Fibroblast of skin of back (primary cell): ENCODE measurements around the gene FOXN4.
A peak's percentile ranks its signal among the peaks of the same experiment; 100 is the strongest.

Experiments
- DNase-seq: peaks from one replicate; pipeline ENCODE4 v3.0.0-alpha.2; 2013

Gene FOXN4

DNA sequence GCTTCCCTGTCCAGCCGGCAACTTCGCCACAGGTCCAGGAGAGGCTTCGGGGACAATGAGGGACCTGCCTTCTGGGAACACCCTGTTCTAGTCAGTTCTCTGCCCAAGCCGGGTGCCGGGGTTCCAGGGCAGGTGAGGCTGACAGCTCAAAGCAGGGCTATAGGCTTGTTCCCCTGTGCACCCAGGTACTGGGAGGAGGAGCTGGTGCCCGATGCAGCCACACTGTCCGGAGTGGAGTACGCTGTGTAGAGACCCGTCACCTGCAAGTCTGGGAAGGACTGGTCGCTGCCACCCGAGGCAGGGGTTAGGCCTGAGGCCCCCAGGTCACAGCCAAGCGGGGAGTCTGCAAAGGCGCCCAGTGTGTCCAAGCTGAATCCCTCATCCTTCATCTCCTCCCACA is 29.6 kb downstream of the FOXN4 start:
- DNase-seq = no peak

DNA sequence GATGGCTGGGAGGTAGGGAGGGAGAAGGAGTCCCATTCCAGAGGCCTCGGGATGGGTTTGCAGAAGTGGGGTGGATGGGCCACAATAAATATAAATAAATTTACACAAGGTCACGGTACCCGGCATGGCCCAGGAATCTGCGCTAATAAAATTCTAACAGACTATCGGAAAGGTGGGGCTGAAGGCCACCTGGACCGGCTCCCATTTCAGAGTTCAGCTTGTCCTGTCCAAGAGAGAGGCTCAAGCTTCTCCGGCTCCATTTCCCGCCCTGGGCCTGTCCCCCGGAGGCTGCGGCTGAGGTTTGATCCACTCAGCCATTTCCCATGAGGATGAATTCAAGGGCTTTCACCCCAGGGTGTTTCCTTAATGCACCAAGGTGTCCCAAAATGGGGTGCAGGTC is 30.2 kb downstream of the FOXN4 start:
- DNase-seq = no peak

DNA sequence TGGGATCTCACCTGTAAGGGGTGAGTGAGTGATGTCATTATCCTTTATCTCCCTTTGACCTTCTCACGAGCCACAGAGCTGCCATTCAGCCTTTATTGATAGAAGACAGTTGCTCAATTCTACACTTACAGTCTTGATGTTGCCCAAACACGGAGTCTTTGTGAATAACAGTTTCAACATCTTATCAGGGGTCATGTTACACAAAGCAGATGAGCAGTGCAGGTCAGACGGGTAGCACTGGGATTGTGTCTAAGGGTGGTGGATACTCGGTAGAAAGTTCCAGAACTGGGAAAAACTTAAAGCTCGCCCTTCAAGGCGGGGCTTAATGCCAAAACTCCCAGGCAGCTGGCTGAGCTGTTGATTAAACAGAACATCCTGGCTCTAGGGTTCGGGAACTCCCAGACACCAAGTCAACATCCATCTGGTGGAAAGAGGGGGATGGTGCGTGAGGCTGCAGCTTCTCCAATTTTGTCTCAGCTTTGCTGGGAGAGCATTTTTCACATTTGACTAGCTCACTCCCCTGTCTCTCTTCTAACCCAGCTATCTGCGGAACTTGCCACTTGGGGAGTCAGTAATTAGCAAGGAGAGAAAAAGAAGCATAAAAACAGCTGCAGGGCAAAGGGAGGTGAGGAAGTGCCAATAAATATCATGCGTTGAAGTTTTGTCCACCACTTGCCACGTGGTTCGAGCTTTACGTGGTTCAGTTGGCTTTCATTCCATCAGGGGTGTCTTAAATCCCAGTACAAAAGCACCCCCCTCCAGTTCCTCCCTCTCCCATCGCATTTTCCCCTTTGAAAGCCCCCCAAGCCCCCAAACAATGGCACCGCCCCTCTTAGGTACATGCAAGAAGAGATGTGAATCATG is 31.0 kb downstream of the FOXN4 start:
- no peak for DNase-seq

DNA sequence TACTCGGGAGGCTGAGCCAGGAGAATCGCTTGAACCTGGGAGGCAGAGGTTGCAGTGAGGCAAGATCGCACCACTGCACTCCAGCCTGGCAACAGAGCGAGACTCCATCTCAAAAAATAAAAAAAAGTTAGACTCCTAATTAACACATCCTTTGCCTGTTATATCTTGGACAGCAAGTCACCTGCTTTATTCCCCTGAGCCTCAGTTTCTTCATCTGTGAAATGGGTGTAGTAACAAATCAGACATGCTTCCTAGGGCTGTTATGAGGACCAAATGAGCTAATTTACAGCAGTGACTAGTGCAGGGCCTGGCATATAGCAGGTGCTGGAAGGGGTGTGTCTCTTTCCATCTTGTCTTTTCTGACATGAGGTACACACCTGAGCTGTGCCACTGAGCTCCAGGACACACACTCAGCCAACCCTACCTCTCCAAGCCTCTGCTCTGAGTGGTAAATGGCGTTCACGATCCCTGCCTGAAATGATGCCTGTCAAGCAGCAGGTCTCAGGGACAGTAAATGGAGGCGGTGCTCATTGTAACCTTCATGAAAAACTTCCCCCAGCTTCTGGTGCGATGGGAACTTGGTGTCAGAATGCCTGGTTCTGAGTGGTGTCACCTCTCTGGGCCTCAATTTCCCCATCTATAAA is 31.7 kb downstream of the FOXN4 start:
- no peak for DNase-seq

DNA sequence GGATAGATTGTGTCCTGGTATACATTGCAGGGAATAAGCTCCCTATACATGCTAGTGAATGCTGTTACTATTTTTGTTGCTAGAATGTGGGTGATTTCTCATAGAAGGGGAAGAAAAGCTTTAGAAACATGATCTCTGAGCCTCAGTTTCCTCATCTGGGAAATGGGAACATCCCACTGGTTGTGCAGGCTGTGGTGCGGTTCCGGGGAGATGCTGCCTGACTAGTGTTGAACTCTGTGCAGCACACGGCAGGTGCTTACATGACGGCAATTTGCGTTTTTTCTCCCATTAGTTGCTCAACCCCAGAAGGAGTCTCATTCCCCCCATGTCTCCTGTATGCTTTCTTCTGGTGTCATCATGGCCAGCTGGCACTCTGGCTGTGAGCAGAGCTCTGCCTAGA is 32.9 kb downstream of the FOXN4 start:
- no peak for DNase-seq

DNA sequence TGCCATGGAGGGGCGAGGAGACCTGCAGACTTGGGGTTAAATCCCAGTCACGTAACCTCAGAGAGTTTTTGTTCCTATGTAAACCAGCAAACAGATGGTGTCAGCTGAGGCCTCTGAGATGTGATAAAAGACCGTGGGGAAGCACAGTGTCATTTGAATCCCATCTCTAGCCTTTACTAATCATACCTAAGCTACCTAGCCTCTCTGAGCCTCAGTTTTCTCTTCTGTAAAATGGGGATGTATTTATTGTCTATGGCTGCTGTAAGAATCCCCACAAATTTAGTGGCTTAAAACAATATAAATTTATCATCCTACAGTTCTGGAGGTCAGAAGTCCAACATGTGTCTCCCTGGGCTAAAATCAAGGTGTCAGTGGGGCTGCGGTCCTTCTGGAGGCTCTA is 33.9 kb downstream of the FOXN4 start:
- DNase-seq = no peak

DNA sequence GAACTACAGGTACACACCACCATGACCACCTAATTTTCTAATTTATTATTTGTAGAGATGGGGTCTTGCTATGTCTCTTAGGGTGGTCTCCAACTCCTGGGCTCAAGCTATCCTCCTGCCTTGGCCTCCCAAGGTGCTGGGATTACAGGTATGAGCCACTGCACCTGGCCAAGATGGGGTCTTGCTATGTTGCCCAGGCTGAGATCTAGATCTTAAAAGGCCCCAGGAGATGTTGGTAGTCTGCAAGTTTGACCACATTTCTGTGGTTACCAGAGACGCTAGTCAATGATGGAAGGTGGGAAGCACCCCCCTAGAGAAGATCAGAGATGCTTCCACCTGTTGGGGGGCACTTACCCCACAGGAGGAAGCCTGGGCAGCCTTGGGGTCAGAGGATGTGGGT is 34.7 kb downstream of the FOXN4 start:
- no peak for DNase-seq

DNA sequence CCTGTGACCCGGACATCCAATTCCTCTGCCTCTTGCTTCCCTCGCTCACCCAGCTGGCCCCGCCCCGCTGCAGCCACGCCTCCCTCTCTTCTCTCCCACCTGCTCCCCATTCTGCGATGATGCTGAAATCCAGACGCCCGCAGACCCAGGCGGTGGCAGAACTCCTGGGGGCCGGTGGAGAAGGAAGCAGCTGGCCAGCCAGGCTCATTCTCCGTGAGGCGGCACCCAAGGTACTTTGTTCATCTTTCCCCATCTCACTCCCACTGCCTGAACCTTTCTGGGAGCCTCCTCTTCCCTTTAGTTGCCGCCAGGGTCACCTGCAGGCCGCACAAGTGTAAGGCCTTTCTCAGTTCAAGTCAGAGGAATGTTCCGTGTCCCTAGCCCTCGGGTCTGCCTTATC is 35.7 kb downstream of the FOXN4 start:
- no peak for DNase-seq

DNA sequence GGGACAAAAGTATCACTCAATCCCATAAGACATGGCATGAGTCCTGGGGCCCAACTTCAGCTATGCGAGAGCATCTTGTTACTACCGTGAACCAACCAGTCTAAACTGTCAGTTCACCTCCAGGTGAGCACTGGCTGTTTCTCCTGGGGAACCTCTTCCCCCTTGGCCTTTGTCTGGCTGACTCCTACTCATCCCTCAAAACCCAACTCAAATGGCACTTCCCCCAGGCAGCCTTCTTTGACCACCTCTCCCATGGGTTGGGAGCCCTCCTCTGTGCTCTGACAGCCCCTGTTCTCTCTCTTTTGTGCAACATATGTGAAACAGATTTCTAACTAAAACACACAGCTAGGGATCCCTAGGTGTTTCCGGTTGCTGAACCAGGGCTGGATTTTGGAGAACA is 37.7 kb downstream of the FOXN4 start:
- no peak for DNase-seq

DNA sequence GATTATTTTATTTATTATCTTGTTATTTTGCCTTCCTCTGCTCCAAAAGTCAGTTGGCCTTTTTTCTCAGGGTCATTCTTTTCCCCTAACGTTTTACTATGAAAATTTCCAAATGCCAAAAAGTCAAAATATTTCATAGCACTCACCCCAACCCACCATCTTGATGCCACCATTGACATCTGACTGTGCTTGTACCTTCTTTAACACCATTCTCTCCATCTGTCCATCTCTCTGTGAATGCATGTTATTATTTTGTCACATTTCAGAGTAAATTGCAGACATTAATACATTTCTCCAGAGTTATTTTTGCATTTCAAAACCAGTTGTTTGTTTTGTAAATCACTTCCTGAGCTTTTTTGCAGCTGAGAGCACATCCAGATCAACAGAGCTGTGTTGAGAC is 38.6 kb downstream of the FOXN4 start:
- DNase-seq = no peak

DNA sequence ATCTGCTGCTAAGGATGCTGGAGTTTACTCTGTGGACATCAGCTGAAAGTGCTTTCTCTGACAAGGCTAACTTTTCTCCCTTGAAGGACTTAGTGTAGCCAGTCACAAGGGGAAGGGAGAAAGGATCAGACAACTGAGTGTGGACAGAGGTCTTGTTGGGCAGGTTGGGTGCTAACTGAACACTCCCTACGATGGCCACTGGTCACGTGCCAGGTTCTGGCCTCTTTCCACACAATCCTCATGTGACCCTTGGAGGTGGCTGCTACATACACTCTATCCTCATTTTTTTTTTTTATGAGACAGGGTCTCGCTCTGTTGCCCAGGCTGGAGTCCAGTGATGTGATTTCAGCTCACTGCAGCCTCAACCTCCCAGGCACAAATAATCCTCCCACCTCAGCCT is 39.7 kb downstream of the FOXN4 start:
- no peak for DNase-seq

DNA sequence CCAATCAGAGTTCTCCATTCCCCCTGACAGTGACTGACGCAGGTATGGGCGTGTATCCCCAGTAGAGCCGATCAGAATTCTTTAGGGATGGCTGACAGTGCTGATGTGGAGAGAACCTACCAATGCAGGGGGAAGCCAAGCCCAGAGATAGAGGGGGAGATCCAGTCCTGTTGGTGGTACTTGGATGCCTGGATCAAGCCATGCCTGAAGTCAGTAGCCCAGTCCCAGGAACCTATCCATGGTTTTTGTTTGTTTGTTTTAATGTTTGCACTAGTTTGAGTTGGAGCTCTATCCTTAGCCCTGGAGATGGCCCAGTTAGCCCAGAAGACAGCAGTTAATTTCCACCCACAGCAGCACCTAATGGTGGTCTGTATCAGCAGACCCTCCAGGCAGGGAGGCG is 40.2 kb downstream of the FOXN4 start:
- no peak for DNase-seq

DNA sequence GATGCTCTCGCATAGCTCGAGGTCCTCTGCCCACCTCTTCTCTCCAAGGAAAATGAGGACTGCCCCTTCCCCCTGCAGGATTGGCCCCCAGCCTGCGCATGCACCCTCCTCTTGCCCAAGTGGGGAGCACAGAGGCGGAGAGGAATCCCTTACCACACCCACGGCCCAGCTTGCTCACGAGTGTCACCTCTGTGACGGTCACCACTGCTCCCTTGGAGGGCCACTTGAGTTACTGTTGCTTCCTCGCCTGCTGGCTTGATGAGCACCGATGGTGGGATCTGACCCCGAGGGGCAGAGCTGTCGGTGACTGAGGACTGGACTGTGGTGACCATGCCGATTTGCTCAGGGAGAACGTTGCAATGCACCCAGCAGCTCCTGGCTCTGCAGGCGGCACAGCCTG is 41.7 kb downstream of the FOXN4 start:
- no peak for DNase-seq

DNA sequence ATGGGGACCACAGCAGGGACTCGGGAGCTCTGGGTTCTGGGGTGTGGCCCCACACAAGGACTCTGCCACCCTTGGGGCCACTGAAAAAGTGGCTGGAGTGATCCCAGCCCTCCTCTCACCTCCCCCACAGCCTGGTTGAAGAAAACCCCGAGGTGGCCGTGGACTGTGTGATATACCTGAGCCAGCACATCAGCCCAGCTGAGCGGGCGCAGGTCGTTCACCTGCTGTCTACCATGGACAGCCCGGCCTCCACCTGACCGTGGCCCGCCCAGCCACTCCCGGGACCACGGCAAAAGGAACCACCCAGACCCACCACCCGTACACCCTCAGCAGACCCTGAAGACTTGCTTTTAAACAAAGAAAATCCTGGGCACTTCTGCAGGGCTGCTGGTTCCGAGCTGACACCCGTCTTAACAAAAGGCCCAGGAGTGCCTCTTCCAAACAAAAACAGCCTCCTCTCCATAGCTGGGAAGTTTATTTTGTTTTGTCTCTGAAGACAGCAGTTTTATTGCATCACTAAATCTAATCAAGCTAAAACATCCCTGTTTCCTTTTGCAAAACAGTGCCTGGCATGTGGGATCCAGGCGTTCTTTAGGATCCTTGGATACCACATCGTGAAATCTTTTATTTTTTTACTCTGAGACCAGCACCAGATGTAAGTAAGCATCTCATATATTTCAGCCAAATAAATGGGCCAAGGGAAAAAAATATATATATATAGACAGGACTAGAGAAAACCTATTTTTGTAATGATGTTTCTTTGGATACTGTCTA is 42.8 kb downstream of the FOXN4 start:
- no peak for DNase-seq

DNA sequence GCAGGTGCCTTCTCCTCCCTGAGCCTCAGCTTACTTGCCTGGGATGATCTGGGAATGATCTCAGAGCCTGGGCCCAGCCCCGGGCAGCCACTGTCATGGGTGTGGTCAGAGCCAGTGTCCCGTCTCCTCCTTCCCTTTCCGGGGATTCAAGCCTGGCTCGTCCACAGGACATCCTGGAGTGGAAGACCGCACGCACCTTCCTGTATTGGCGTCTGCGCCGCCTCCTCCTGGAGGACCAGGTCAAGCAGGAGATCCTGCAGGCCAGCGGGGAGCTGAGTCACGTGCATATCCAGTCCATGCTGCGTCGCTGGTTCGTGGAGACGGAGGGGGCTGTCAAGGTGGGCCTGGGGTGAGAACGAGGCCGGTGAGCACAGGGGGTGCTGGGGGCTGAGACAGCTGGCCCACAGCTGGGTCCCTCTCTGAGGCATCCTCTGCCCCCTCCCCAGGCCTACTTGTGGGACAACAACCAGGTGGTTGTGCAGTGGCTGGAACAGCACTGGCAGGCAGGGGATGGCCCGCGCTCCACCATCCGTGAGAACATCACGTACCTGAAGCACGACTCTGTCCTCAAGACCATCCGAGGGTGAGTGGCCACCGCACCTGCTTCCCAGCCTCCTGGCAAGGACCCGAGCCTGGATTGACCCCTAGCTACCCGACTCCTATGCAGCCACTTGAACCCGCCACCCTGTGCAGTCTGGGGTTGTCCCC is 44.0 kb downstream of the FOXN4 start:
- no peak for DNase-seq

DNA sequence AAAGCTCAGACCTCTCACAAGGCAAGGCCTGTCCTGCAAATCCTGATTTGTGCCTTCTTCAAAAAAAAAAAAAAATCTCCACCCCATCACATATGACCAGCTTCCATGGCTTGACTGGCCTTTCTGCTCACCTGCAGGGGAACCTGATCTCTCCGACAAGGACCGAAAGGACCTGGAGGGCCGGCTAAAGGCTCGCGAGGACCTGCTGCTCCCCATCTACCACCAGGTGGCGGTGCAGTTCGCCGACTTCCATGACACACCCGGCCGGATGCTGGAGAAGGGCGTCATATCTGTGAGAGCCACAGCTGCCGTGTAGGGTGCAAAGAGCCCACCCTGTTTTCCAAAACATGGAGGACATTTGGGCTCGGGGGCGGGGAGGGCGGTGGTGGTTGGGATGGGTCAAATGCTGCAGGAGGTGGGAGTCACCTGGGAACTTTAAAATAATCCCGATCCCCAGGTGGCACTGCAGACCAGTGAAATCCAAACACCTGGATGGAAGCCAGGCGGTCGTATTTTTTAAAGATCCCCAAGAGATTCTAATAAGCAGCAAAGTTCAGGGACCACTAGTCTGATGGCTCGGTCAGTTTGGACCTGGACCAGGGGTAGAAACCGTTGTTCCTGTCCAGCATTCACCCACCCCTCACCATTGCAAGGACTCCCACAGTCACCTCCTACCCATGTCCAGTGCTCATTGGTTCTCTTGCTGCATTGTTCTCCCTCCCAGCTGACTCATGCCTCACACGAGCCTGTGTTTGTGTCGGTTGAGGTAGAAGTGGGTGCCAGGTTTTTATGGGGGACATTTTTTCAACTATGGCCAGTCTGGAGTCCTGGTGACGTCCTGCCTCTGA is 44.8 kb downstream of the FOXN4 start:
- peak; percentile 48 for DNase-seq

DNA sequence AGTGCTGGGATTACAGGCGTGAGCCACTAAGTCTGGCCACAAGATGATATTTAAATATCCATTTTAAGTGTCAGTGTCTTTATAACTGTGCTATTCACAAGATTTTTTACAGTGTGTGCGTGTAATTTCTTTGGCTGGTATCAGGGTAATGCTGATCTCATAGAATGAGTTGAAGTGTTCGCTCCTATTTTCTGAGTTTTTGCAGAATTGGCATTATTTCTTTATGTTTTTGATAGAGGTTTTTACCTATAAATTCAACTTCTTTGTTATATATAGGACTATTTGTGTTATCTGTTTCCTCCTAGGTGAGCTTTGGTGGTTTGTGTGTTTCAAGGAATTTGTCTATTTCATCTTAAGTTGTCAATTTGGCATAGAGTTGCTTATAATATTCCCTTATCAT is 45.6 kb downstream of the FOXN4 start:
- DNase-seq = no peak

DNA sequence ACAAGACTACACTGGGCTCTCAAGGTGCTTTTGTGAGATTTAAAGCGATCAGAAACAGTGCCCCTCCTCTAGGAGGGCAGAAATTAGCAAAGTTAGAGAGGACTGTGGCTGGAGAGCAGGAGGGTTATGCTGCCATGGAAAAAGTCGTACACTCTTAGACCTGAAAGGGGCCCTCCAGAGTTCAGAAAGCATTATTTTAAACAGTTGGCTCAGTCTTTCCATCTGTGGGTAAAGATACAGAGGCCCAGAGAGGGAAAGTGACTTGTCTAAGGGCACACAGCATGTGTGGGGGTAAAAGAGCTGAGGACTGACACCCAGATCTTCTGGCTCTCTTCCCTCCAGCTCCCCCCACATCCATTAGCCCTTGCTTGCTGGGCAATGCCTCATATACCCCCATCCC is 47.1 kb downstream of the FOXN4 start:
- DNase-seq = no peak

DNA sequence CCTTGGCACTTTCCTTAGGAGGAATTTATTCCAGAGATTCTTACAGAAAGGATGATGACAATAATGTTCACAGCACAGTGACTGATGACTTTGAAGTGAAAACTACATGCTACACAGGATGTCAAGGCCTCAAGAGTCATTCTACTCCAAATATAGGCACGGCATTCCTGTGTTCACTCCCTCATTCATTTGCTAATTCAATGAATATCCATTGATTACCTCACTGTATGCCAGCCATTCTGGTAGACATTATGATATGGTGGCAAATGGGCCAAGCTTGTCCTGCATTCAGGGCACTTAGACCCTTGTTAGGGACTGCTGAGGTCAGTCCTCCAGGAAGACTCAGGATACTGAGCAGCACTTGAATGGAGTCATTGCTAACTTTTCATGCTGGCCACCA is 48.0 kb downstream of the FOXN4 start:
- no peak for DNase-seq

DNA sequence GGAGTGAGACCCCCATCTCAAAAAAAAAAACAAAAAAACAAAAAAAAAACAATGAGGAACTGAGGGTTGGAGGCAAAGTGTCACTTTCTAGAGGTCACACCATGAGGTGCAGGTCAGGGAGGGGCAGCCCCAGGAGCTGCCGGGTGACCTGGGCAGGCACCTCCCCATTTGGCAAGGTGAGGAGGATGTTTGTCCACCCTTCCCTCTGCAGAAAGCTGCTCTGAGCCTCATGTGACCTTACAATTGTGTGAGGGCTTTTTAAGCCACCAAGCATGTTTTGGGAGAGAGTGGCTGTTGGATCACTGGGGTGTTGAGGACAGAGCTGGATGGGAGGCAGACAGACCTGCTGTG is 49.6 kb downstream of the FOXN4 start:
- DNase-seq = no peak

DNA sequence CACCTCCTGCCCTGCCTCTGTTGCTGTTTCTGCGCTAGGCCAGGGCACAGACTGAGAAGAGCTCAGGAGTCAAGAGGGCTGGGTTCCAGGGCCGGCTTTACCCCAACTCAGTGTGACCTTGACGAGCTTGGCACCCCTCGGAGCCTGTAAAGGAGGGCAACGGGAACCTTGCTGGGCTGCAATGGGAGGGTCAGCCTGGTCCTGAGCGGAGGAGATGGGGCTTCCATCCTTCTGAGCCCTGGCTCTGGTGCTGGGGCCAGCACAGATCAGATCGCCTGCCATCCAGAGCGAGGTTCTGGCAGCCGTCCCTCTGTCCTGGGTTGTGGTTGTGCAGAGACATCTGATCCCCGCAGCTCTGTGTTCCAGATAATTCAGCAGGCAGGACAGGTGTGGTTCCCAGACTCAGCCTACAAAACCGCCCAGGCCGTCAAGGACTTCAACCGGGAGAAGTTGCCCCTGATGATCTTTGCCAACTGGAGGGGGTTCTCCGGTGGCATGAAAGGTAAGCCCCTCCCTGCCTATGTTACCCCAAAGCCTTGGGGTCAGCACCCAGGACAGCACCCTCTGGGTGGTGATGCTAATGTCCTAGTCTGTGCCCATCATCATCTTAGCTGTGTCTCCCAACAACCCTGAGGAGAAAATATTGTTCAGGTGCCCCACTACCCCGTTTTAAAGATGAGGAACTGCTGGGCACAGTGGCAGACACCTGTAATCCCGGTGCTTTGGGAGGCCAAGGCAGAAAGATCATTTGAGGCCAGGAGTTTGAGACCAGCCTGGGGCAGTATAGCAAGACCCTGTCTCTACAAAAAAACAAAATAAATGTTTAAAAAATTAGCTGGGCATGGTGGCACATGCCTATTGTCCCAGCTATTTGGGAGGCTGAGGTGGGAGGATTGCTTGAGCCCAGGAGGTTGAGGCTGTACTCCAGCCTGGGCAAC is 50.2 kb downstream of the FOXN4 start:
- no peak for DNase-seq
